DND-41 (cell line): ENCODE data around the gene MACROD2.

ENCODE experiments used
- EZH2 ChIP-seq: IDR thresholded peaks from 3 replicates; pipeline ENCODE4 v1.6.1; 2012; ENCODE audit warnings: borderline replicate concordance, low read depth, mild to moderate bottlenecking, moderate library complexity, low read length, inconsistent platforms; ENCODE audit not compliant: severe bottlenecking
- TF ChIP-seq, protein P1 (sequence below): IDR thresholded peaks from 2 replicates; pipeline ENCODE4 v1.5.1; 2012; ENCODE audit warnings: borderline replicate concordance, low read length, moderate library complexity, mild to moderate bottlenecking; ENCODE audit not compliant: poor library complexity, severe bottlenecking; ENCODE audit errors: extremely low read depth

DNA sequence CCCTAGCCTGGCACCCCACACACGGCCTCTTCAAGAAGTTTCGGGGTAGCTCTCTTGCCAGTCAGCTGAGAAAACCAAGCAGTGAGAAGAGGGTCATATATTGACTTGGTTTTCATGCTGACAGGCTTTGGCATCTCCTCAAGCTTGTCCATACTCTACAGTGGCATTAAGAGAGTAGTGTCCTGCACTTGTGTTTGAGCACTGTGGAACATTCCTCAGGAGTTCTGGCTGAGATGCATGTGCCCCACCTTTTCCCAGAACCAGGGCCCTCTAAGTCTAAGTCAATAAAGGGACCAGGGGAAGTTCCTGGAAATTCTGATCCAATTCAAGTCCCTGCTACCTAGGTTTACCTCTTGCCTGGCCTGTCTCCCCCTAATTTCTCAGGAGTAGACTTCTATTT is 886.2 kb downstream of the MACROD2 start:
- TF ChIP-seq, protein P1, sequence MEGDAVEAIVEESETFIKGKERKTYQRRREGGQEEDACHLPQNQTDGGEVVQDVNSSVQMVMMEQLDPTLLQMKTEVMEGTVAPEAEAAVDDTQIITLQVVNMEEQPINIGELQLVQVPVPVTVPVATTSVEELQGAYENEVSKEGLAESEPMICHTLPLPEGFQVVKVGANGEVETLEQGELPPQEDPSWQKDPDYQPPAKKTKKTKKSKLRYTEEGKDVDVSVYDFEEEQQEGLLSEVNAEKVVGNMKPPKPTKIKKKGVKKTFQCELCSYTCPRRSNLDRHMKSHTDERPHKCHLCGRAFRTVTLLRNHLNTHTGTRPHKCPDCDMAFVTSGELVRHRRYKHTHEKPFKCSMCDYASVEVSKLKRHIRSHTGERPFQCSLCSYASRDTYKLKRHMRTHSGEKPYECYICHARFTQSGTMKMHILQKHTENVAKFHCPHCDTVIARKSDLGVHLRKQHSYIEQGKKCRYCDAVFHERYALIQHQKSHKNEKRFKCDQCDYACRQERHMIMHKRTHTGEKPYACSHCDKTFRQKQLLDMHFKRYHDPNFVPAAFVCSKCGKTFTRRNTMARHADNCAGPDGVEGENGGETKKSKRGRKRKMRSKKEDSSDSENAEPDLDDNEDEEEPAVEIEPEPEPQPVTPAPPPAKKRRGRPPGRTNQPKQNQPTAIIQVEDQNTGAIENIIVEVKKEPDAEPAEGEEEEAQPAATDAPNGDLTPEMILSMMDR: no peak
- no peak for TF ChIP-seq EZH2
